ENCODE measurements around the gene MMP24.

GRCh38 chr20:35270021-35270902 lies 43.8 kb downstream of the MMP24 start:
- TF ChIP-seq CTCF (IDR thresholded peaks at IDR 0.05) (no peak), EP300 (IDR thresholded peaks at IDR 0.05) (no peak), POLR2A (IDR thresholded peaks at IDR 0.05) (no peak), POLR2AphosphoS5 (IDR thresholded peaks at IDR 0.05) (no peak)
